HG03097 (cell line): ENCODE results near the gene FCF1.
"Not testable (repeated sequence)": the region's sequence is repeated elsewhere in the genome, so short reads cannot be mapped to it uniquely, and the experiment has no call there.

Source experiments
- ATAC-seq: cut with Tn5 transposase; IDR thresholded peaks from one replicate; pipeline ENCODE4 v1.9.1; 2021; ENCODE audit not compliant: unreplicated experiment, low FRiP score

Gene FCF1

DNA sequence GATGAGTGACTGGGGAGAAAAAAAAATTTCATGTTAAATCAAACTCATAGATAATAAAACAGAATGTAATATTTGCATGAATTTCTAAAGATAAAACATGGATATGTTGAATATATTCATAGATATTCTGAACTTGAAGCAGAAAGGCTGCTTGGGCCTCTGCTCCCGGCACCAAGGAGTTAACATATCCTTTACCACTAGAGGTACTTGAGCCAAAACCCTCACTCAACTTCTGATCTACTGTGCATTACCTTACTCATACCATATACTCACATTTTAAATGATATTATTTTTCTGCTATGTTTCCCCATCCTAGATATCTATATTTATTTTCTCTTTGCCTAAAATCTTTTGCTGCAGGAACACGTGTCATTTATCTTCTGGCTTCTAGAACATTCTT, 15.0 kb upstream of the FCF1 start:
- no peak for ATAC-seq

DNA sequence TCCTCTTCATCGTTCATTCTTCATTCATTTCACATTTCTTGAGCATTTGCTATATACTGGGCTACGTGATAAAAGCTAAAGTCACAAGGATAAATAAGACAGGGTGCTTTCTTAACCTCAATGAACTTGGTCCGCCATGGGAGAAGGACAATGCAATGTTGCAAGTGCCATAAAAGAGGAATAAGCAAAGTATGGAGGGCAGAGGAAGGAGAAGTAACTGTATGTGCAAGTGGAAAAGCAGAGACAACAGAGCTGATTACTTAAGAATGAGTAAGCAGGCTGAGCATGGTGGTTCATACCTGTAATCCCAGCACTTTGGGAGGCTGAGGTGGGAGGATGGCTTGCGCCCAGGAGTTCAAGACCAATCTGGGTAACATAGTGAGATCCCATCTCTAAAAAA, 14.5 kb upstream of the FCF1 start:
- no peak for ATAC-seq

DNA sequence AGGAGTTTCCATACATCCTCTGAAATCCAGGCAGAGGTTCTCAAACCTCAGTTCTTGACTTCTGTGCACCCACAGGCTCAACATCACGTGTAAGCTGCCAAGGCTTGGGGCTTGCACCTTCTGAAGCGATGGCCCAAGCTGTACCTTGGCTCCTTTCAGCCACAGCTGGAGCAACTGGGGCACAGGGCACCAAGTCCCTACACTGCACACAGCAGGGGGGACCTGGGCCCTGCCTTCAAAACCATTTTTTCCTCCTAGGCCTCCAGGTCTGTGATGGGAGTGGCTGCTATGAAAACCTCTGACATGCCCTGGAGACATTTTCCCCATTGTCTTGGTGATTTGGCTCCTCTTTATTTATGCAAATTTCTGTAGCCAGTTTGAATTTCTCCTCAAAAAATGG, 10.7 kb upstream of the FCF1 start:
- ATAC-seq = no peak

DNA sequence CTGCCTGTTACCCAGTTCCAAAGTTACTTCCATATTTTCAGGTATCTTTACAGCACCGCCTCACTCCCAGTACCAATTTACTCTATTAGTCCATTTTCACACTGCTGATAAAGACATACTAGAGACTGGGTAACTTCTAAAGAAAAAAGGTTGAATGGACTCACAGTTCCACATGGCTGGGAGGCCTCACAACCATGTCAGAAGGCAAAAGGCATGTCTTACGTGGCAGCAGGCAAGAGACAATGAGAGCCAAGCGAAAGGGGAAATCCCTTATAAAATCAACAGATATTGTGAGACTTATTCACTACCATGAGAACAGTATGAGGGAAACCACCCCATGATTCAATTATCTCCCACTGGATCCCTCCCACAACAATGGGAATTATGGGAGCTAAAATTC, 9.9 kb upstream of the FCF1 start:
- no peak for ATAC-seq

DNA sequence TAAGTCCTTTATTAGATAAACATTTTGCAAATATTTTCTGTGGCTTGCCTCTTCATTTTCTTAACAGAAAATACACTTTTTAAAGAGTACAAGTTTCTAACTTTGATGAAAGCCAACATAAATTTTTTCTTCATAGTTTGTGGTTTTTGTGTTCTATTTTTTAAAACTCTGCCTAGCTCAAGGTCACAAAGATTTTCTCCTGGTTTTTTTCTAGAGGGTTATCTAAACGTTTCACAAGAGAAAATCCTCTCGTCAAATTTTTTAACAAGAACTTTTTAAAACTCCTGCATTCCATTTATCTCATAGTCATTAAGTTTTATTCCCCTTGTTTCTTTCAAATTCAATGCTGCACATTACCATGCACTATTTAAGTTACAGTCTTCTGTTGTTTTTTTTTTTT, 8.3 kb upstream of the FCF1 start:
- no peak for ATAC-seq

DNA sequence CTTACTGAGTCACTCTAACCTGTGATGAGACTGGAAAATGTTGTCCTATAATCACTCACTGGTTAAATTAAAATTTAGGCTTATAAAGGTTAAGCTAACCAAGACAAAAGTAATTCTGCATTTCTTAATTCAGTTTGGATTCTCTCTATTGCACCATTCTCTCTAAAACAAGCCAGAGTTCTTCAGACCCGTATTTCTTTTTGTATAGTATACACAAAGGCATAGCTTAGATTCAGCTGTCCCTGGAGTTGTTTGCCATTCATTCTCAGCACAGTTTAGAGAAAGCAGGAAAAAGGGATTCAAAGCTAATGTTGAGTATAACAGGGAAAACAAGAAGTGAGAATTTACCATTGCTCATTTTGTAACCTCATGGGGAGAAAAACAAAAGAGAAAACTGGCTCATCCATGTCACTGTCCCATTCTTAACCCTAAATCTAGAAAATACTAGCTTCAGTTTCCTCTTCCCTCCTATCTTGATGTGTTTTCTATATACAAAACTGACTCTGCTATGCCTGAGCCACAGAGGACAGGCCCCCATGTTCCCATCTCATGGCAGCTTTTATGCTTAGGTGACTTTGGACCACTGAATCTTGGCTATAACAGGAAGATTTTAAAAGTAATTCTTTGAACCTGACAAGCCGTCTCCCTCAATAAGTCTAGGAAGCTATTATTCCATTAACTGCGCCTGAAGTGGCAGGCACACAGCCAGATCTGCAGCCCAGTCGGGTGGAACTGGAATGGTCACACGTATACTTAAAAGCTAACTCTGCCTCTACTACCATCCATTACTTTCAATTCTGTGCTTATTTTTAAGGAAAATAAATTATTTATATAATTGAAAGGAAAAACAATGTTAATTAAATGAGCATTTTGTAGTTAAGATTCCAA, 7.1 kb upstream of the FCF1 start:
- no peak for ATAC-seq

DNA sequence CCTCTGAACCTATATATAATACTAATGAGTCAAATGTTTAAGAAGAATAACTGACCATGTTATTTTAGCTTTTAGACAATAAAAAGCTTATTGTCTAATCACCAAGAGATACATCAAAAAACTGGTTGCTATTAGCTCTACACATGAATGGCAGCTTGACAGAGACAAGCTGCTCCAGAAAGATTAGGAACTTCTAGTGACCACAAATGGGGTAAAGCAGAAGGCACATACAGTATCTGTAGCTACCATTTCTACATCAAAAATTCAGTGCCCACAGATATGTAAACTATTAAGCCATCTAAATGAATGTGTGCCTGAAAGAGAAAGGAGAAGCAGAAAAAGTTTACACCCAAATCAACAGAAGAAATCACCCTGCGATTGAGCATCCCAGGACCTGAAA, 2.5 kb upstream of the FCF1 start:
- no peak for ATAC-seq

DNA sequence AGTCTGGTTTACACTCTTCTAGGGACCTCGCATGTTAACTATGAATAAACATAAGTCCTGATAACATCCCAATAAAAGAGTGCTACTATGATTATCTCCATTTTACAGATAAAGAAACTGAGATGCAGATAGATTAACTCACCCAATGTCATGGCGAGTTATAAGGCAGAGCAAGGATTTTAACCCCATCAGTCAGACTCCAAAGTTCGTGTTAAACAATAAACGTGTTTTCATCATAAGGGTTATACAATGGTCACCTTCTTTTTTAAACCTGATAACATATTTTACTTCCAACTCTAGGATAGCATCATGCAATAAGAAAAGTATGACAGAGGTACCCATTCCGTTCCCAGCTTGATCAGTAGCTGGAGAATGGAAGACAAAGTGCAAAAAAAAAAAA, 1.3 kb upstream of the FCF1 start:
- ATAC-seq = no peak

DNA sequence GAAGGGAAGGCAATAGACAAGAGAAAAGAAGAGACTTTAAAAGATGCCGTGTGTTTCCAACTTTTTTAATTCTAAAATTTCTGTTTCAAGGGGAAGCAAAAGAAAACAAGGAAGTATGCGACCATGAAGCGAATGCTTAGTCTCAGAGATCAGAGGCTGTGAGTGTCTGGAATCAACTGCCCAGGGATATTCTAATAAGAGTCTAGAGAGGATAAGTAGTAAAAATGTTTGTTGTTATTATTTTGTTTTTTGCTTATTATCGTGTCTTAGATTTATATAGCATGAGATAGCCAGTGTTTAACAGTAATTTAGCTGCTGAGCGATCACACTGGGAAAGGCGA, 421 bp downstream of the FCF1 start:
- ATAC-seq = no peak

DNA sequence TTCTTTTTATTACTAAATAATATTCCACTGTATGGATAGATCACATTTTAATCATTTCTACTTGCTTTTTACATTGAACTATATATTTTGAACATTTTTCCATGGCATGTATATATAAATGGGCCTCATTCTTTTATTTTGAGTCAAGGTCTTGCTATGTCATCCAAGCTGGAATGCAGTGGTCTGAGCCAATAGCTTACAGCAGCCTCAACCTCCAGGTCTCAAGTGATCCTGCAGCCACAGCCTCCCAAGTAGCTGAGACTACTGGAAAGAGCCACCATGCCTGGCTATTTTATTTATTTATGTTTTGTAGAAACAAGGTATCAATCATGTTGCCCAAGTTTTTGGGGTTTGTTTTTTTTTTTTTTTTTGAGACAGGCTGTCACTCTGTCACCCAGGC, 7.6 kb downstream of the FCF1 start:
- no peak for ATAC-seq

DNA sequence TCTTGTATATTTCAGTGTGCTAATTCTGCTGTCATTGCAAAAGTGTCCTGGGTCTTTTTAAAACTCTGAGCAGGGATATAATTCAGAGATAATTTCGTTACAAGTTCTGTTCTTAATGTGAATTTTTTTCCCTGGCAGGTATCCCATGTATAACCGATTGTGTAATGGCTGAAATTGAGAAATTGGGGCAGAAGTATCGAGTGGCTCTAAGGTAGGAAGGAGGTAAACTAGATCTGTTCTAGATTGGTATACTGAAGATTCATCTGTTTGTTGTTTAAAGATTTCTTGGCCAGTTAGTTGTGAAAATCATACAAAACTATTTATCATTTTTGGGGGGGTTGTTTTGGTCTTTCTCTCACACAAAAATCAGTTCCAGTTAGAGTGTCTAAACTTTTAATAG, 10.2 kb downstream of the FCF1 start:
- ATAC-seq = no peak

DNA sequence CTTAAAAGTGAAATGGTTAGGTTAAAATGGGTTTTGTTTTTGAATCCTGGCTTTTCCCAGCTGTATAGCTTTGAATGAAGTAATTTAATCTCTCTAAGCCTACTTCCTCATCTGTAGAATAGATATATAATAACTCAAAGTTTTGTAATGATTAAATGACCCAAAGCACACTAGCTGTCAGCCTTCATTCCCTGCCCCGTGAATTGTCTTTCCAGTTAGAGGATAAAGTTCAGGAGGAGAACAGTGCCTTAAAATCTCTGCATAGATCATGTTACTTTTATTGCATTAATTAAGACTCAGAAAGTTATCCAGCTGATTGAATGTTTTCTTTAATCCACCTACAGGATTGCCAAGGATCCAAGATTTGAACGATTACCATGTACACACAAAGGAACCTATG, 19.4 kb downstream of the FCF1 start:
- ATAC-seq = no peak

DNA sequence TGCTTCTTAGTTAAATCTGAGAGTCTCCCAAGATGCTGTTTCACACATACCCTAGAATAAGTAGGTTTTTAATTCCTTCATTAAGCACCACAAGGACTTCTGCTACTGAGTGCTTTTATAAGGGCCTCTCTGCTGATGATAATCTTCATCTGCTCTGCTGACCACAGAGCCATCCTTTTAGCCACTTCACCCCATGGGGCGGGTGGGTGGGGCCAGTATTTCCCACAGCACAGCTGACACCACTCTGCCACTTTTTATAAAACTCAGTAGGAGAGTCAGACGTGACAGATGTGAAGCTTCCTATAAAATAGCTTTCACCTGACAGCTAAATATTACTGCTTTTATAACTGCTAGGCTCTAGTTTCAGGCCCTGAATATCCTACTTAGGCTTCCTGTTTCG, 20.3 kb downstream of the FCF1 start:
- no peak for ATAC-seq

DNA sequence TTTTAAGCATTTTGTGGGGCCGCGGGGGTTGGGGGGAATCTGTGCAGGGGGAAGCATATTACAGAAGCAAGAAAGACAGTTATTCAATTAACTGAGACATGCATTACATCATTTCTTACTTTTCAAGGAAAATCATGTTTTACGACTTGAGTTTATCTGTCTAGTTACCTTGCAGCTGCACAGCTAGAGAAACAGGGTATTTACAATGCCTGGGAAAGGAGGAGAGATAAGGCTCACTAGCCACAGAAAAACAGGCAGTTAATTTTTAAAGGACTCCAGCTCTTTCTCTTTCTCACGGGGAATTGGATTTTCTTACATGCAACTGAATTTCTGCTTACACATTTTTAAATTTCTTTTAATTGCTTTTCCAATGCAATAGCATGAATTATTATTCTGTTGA, 22.2 kb downstream of the FCF1 start:
- ATAC-seq = no peak

DNA sequence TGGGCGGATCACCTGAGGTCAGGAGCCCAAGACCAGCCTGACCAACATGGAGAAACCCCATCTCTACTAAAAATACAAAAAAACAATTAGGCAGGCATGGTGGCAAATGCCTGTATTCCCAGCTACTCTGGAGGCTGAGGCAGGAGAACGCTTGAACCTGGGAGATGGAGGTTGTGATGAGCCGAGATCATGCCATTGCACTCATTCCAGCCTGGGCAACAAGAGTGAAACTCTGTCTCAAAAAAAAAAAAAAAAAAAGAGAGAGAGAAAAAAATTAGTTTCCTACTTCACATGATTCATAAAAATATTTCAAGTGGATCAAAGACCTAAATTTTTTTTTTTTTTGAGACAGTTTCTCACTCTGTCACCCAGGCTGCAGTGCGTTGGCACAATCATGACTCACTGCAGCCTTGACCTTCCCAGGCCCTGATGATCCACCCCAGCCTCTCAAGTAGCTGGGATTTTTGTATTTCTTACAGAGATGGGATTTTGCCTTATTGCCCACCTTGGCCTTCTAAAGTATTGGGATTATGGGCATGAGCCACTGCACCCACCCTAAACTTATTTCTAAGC, 24.9 kb downstream of the FCF1 start:
- no peak for ATAC-seq

DNA sequence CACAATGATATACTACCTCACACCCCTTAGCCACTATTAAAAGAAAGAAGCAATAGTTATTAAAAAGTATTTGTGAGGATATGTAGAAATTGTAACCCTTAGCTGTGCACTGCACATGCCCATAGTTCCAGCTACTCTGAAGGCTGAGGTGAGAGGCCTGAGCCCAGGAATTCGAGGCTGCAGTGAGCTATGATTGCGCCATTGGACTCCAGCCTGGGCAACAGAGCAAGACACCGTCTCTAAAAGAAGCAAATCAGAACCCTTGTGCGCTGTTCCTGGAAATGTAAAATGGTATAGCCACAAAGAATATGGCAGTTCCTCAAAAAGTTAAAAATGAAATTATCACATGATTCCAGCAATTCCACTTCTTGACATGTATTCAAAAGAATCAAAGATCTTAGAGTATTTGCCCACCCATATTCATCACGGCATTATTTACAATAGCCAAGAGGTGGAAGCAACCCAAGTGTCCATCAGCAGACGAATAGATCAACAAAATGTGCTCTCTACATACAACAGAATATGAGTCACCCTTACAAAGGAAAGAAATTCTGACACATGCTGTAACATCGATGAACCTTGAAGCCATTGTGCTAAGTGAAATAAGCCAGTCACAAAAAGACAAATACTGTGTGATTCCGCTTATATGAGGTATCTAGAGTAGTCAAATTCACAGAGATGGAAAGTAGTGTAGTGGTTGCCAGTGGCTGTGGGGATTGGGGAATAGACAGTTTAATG, 26.5 kb downstream of the FCF1 start:
- ATAC-seq = no peak

DNA sequence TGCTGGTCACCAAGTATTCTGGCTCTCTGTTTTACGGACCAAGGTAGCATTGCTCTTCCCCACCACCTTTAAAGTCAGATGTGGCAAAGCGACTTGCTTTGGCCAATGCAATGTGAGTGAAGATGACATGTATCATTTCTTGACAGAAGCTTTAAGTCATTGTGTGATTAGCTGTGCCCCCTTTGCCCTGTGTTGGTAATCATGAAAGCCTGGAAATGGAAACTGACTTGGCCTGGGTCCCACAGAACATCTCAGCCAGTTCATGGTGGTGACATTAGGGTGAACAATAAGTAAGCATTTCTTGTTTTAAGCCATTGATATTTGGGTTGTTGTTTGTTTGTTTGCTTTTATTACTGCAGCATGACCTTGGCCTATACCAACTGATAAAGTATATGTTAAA, 34.3 kb downstream of the FCF1 start:
- no peak for ATAC-seq

DNA sequence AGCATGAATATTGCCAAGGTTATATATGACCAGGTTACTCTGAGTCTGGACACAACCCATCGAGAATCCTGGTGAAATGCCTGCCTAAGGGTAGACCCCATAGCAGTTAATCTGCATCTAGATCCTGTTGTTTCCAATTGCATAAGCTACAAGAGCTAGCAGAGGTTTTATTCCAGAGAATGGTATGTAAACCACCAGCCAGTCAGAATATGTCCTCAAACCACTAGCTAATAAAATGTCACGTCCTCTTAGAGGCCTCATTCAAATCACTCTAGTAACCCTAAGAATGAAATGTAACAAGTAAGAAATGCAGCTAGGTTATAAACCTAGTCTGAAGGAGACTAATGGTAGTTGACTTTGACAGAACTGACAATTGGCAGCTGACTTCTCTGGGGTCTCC, 41.2 kb downstream of the FCF1 start:
- ATAC-seq = no peak

DNA sequence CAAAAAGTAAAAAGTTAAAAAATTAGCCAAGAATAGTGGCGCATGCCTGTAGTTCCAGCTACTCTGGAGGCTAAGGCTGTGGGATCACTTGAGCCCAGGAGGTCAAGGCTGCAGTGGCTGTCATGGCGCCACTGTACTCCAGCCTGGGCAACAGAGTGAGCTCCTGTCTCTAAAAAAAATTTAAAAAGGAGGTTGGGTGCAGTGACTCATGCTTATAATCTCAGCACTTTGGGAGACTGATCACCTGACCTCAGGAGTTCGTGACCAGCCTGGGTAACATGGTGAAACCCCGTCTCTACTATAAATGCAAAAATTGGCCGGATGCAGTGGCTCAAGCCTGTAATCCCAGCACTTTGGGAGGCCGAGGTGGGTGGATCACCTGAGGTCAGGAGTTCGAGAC, 42.0 kb downstream of the FCF1 start:
- ATAC-seq = no peak

DNA sequence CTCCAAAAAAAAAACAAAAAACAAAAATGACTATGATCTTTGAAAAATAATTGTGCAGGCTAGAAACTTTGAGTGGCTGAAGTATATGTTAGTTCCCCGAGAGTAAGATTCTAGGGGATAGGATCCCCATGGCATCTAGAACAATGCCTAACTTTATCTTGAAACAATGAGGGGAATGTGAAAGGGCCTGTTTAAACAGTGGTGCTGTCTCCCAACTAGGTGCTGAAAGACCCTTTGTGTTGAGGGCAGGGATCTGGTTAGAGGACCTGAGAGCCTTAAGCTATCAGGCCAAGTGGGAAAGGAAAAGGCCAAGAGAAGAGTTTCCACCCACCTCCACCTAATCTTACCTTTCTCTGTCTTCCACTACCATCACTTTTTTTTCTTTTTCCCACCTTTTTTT, 43.4 kb downstream of the FCF1 start:
- no peak for ATAC-seq

DNA sequence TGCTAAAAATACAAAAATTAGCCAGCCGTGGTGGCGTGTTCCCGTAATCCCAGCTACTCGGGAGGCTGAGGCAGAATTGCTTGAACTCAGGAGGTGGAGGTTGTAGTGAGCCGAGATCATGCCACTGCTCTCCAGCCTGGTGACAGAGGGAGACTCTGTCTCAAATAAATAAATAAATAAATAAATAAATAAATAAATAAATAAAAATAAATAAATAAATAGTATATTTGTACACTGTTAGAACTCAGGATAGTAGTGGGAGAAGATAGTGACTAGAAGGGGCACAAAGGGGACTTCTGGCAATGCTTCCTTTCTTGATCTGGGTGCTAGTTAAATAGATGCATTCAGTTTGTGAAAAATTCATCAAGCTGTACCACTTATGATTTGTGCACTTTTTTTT, 45.6 kb downstream of the FCF1 start:
- ATAC-seq = not testable (repeated sequence)
